GM12878 (cell line): ENCODE measurements around the gene ACSS1. TPM values are rescaled to one million over a fixed set of nuclear protein-coding genes. Genes with fewer than 3 reads are reported as not detected.

Experiments
- ATAC-seq: fragments of 200-7000 bp; cut with Tn5 transposase; 3 replicates; pipeline ENCODE4 v1.9.1; 2020; ENCODE audit warnings: mild to moderate bottlenecking, moderate library complexity
- BruUV-seq: library from RNA; stranded (reverse); fragments of 400-500 nt; replicated peaks from 2 replicates; lab custom pipeline; 2021; lab: Mats Ljungman, UMichigan
- CTCF ChIA-PET: fragments of 300-600 bp; sonication (Branson Sonifier 250); formaldehyde crosslinking; extraction: SDS; loops from one replicate; lab custom pipeline; 2021; ENCODE audit warnings: inconsistent platforms; lab: Yijun Ruan, JAX
- POLR2A ChIA-PET: fragments of 350-600 bp; formaldehyde crosslinking; extraction: SDS; loops from one replicate; lab custom pipeline; 2021; ENCODE audit warnings: inconsistent platforms; lab: Charles Lee
- RAD21 ChIA-PET: fragments of 300-600 bp; sonication (Branson Sonifier 250); formaldehyde crosslinking; loops from one replicate; lab custom pipeline; 2023; ENCODE audit warnings: antibody characterized with exemption; ENCODE audit not compliant: unreplicated experiment; lab: Charles Lee
- SMC1A ChIA-PET: fragments of 300-600 bp; sonication (Branson Sonifier 250); formaldehyde crosslinking; loops from one replicate; lab custom pipeline; 2023; ENCODE audit not compliant: unreplicated experiment, uncharacterized antibody; lab: Charles Lee
- DNase-seq: peaks from one replicate; pipeline ENCODE4 v3.0.0-alpha.2; 2011; ENCODE audit warnings: low read depth, low spot score
- FAIRE-seq: peaks from 3 replicates; lab custom pipeline; 2011; peaks lifted over from hg19 to GRCh38; lab: Jason Lieb, UNC
- H2AFZ ChIP-seq: 2 replicates; pipeline ENCODE4 v1.6.0; 2011; ENCODE audit warnings: low read depth, low read length, control low read depth; ENCODE audit not compliant: control insufficient read depth
- H3K27ac ChIP-seq: 2 replicates; pipeline ENCODE4 v1.5.1; 2011; ENCODE audit warnings: control low read depth; ENCODE audit not compliant: control insufficient read depth, insufficient read depth
- H3K27me3 ChIP-seq, 2 experiments: replicated peaks in 1 of 2; 2 replicates each; pipeline versions ENCODE4 v1.6.0 to v1.6.1; 2011; ENCODE audit warnings: low read length in 1 of 2; ENCODE audit not compliant: control insufficient read depth in 2 of 2, insufficient read depth in 2 of 2
- H3K36me3 ChIP-seq, 2 experiments: 2 replicates each; pipeline ENCODE4 v1.5.1; 2011; ENCODE audit warnings: low read length in 1 of 2; ENCODE audit not compliant: control insufficient read depth in 2 of 2, insufficient read depth in 2 of 2
- H3K4me1 ChIP-seq: 2 replicates; pipeline ENCODE4 v1.6.1; 2011; ENCODE audit warnings: mild to moderate bottlenecking, low read length, moderate library complexity, mixed read lengths; ENCODE audit not compliant: control insufficient read depth, insufficient read depth
- H3K4me2 ChIP-seq: 2 replicates; pipeline ENCODE4 v1.6.0; 2011; ENCODE audit warnings: control low read depth; ENCODE audit not compliant: control insufficient read depth, insufficient read depth
- H3K4me3 ChIP-seq: fragments of 200-600 bp; sonication (generic); 2 replicates; pipeline ENCODE4 v1.5.1; 2016
- H3K79me2 ChIP-seq: 2 replicates; pipeline ENCODE4 v1.6.0; 2011; ENCODE audit warnings: low read length; ENCODE audit not compliant: control insufficient read depth, insufficient read depth
- H3K9ac ChIP-seq: 2 replicates; pipeline ENCODE4 v1.8.0; 2011; ENCODE audit warnings: low read length, control low read depth, mixed read lengths; ENCODE audit not compliant: control insufficient read depth, insufficient read depth
- H3K9me3 ChIP-seq: replicated peaks from 3 replicates; pipeline ENCODE4 v1.5.1; 2011; ENCODE audit warnings: mild to moderate bottlenecking, low read length; ENCODE audit not compliant: control insufficient read depth, insufficient read depth
- H4K20me1 ChIP-seq: 2 replicates; pipeline ENCODE4 v1.6.0; 2011; ENCODE audit not compliant: control insufficient read depth, insufficient read depth
- BHLHE40 ChIP-seq, 2 experiments: fragments of 450-650 bp in 1 of 2; IDR thresholded peaks; 2 replicates each; pipeline ENCODE4 v1.6.1; 2011 to 2017; ENCODE audit warnings: low read depth in 2 of 2, borderline replicate concordance in 1 of 2, improper control_type of control experiment in 1 of 2, low read length in 1 of 2, mild to moderate bottlenecking in 1 of 2
- CBFB ChIP-seq: IDR thresholded peaks from 2 replicates; pipeline ENCODE4 v1.6.1; 2016; ENCODE audit warnings: antibody characterized with exemption, low read depth
- CEBPB ChIP-seq, 2 experiments: fragments of 150-350 bp in 1 of 2; IDR thresholded peaks; 2 replicates each; pipeline ENCODE4 v1.6.1; 2012 to 2014; ENCODE audit warnings: low read depth in 2 of 2, low read length in 2 of 2, borderline replicate concordance in 1 of 2, inconsistent platforms in 1 of 2
- DPF2 ChIP-seq: fragments of 450-650 bp; IDR thresholded peaks from 2 replicates; pipeline ENCODE4 v1.6.1; 2017; ENCODE audit warnings: mild to moderate bottlenecking
- EED ChIP-seq: sonication (generic); IDR thresholded peaks from 2 replicates; pipeline ENCODE4 v1.6.1; 2016; ENCODE audit warnings: antibody characterized with exemption, low read depth
- EP300 ChIP-seq, 2 experiments: fragments of 150-350 bp in 1 of 2; IDR thresholded peaks; 2 replicates each; pipeline ENCODE4 v1.6.1; 2011 to 2012; ENCODE audit warnings: low read depth in 2 of 2, low read length in 2 of 2, borderline replicate concordance in 1 of 2, improper control_type of control experiment in 1 of 2, inconsistent platforms in 1 of 2; ENCODE audit not compliant: control insufficient read depth in 1 of 2
- ESRRA ChIP-seq: IDR thresholded peaks from 2 replicates; pipeline ENCODE4 v1.6.1; 2012; ENCODE audit warnings: mild to moderate bottlenecking, low read length, improper control_type of control experiment
- HDGF ChIP-seq: fragments of 450-650 bp; IDR thresholded peaks from 2 replicates; pipeline ENCODE4 v1.6.1; 2016; ENCODE audit warnings: antibody characterized with exemption
- IKZF1 ChIP-seq: fragments of 450-650 bp; conservative IDR thresholded peaks from 2 replicates; pipeline ENCODE4 v1.6.1; 2017; ENCODE audit warnings: antibody characterized with exemption, mild to moderate bottlenecking
- IKZF2 ChIP-seq, 2 experiments: fragments of 450-650 bp; IDR thresholded peaks; 2 replicates each; pipeline ENCODE4 v1.6.1; 2017; ENCODE audit warnings: mild to moderate bottlenecking in 2 of 2, moderate library complexity in 2 of 2
- IRF3 ChIP-seq: fragments of 450-650 bp; IDR thresholded peaks from 2 replicates; pipeline ENCODE4 v1.6.1; 2014; ENCODE audit warnings: mild to moderate bottlenecking
- NFXL1 ChIP-seq: fragments of 450-650 bp; IDR thresholded peaks from 2 replicates; pipeline ENCODE4 v1.6.1; 2017; ENCODE audit warnings: antibody characterized with exemption, mild to moderate bottlenecking, borderline replicate concordance
- POLR2A ChIP-seq: IDR thresholded peaks from 2 replicates; pipeline ENCODE4 v1.6.1; 2011; ENCODE audit warnings: low read depth, mild to moderate bottlenecking, low read length
- RB1 ChIP-seq: fragments of 450-650 bp; formaldehyde crosslinking; IDR thresholded peaks from 2 replicates; pipeline ENCODE4 v1.6.1; 2017; ENCODE audit warnings: mild to moderate bottlenecking, borderline replicate concordance
- SP1 ChIP-seq: IDR thresholded peaks from one replicate; pipeline ENCODE4 v1.6.1; 2011; ENCODE audit warnings: low read depth, low read length
- SUZ12 ChIP-seq: fragments of 200-600 bp; sonication (generic); IDR thresholded peaks from one replicate; pipeline ENCODE4 v1.6.1; 2018; ENCODE audit warnings: antibody characterized with exemption, mild to moderate bottlenecking; ENCODE audit not compliant: unreplicated experiment
- TARDBP ChIP-seq: IDR thresholded peaks from 2 replicates; pipeline ENCODE4 v1.6.1; 2016; ENCODE audit warnings: borderline replicate concordance
- ZNF207 ChIP-seq: fragments of 450-650 bp; IDR thresholded peaks from 2 replicates; pipeline ENCODE4 v1.6.1; 2014; ENCODE audit warnings: antibody characterized with exemption, mild to moderate bottlenecking, borderline replicate concordance
- ZNF24 ChIP-seq: fragments of 450-650 bp; IDR thresholded peaks from 2 replicates; pipeline ENCODE4 v1.6.1; 2017; ENCODE audit warnings: antibody characterized with exemption, mild to moderate bottlenecking
- ZNF622 ChIP-seq: fragments of 450-650 bp; IDR thresholded peaks from 2 replicates; pipeline ENCODE4 v1.6.1; 2017; ENCODE audit warnings: mild to moderate bottlenecking, inconsistent platforms
- ZZZ3 ChIP-seq: IDR thresholded peaks from 2 replicates; pipeline ENCODE4 v1.6.1; 2011; ENCODE audit warnings: low read depth; ENCODE audit not compliant: control insufficient read depth, insufficient read length
- WGBS: methylation state at CpG from one replicate; pipeline ENCODE4 v1.1.6; 2016; ENCODE audit warnings: low lambda C conversion rate; ENCODE audit not compliant: insufficient replicate concordance, insufficient coverage; ENCODE audit errors: missing lambda C conversion rate; 5-methylcytosine and 5-hydroxymethylcytosine counted together
- in situ Hi-C: fragments of 300-500 bp; cut with MboI; formaldehyde crosslinking; loops from 9 replicates; pipeline ENCODE4 v1.14.3; 2018; ENCODE audit warnings: mixed read lengths
- intact Hi-C: fragments of 100-400 bp; cut with micrococcal nuclease; formaldehyde crosslinking; loops from one replicate; pipeline ENCODE4 v1.14.2; 2022; ENCODE audit not compliant: unreplicated experiment
- polyA plus RNA-seq, 11 experiments: library from polyadenylated mRNA; depleted of rRNA in 4 of 11; unstranded in 6 of 11; stranded (reverse) in 5 of 11; fragments of >200 nt; fragmentation: Nextera tagmentation in 4 of 11; fragmentation: Illumina TruSeq in 1 of 11; extraction: Ambion mirVana in 4 of 11; extraction: Trizol in 1 of 11; gene quantifications; 1 replicate in 1 of 11; 2 replicates in 10 of 11; pipeline versions ENCODE4 v1.2.1 to v1.2.3, GENCODE V29; 2011 to 2016; ENCODE audit warnings: inconsistent platforms in 2 of 11, missing spikeins in 2 of 11, low read depth in 1 of 11
- total RNA-seq, 4 experiments: library from RNA; depleted of rRNA in 3 of 4; stranded (reverse); fragments of >200 nt in 3 of 4; fragmentation: Illumina TruSeq in 1 of 4; extraction: Trizol in 1 of 4; gene quantifications; 2 replicates each; pipeline versions ENCODE4 v1.2.1 to v1.2.3, GENCODE V29; 2013 to 2021

The ACSS1 gene
- total and polyA plus RNA-seq, 10 of the 15 experiments (the other 5 are each of a cell fraction or from before 2014, with no cell fraction given) = 1.3 to 44.9 (median 31.1) TPM

- Histone ChIP-seq H3K27me3 (peaks cover 0 to 4% of the 10 kb centered on the region in 2 experiments; a peak in 1 of 4 replicates), H3K9ac (peak overlapping the region; percentile 90), H3K4me1 (peaks cover 44% of the 10 kb centered on the region), H3K27ac (peak overlapping the region; percentile 86), H4K20me1 (no peaks in the 10 kb centered on the region), H3K36me3 (no peaks in the 10 kb centered on the region), H2AFZ (peak overlapping the region; percentile 89), H3K4me3 (peak overlapping the region; percentile 83), H3K9me3 (no peaks in the 10 kb centered on the region), H3K79me2 (peaks cover 23% of the 10 kb centered on the region), H3K4me2 (peak overlapping the region; percentile 100)
- no TSS peak for BruUV-seq
- ATAC-seq (peak; percentile 63), DNase-seq (no peak), FAIRE-seq (no peak)
- CTCF ChIA-PET = interaction anchor here (1.0 to 12.6 kb wide), 3 partner anchors 49 to 63 kb away, joined by 3 to 244 read pairs (median 3); partner anchors contain the start of gene APMAP
- RAD21 ChIA-PET = interaction anchor here (1.1 to 9.2 kb wide), 5 partner anchors 19 to 102 kb away, joined by 3 to 87 read pairs (median 3); partner anchors contain the start of gene APMAP
- under 1% methylated on average over 70 of the region's 86 CpGs for WGBS
- SMC1A ChIA-PET = interaction anchor here (1.1 to 2.3 kb wide), 3 partner anchors 62 to 64 kb away, joined by 3 to 10 read pairs (median 3); no protein-coding TSS in a partner anchor
- in situ Hi-C loops = loop anchor here (10.0 to 25.0 kb wide), 2 partner anchors 347 to 1695 kb away; partner anchors contain the start of genes GINS1, GZF1 and NXT1
- intact Hi-C loops = no loop called here
- POLR2A ChIA-PET = interaction anchor here (0.5 to 1.6 kb wide), 3 partner anchors 63 to 1708 kb away, joined by 3 to 4 read pairs (median 3); no protein-coding TSS in a partner anchor
- peak; percentile 94 for TF ChIP-seq IKZF1
- peak in 1 of 2 experiments; percentile 20; a peak in 1 of 4 replicates for TF ChIP-seq EP300 (IDR thresholded peaks at IDR 0.05; ENCODE audit: borderline replicate concordance in 1 of 2, control insufficient read depth in 1 of 2, low read depth in 2 of 2, low read length in 2 of 2)
- peak; percentile 74 for TF ChIP-seq POLR2A
- no peak for TF ChIP-seq ZNF622
- TF ChIP-seq CEBPB (IDR thresholded peaks at IDR 0.05; ENCODE audit: borderline replicate concordance in 1 of 2, low read depth in 2 of 2, low read length in 2 of 2) = no peak
- TF ChIP-seq ZZZ3 = no peak
- TF ChIP-seq IRF3 = no peak
- TF ChIP-seq CBFB = peak; percentile 66
- TF ChIP-seq BHLHE40 (IDR thresholded peaks at IDR 0.05; ENCODE audit: borderline replicate concordance in 1 of 2, low read depth in 2 of 2, low read length in 1 of 2) = peak; percentile 77 to 95
- TF ChIP-seq SP1 = no peak
- no peak for TF ChIP-seq SUZ12
- peak; percentile 73; the same call in 1 of the 2 replicates for TF ChIP-seq EED
- no peak for TF ChIP-seq ESRRA
- peak; percentile 21; the same call in 1 of the 2 replicates for TF ChIP-seq ZNF24
- TF ChIP-seq RB1 = peak; percentile 31; the same call in 1 of the 2 replicates
- no peak for TF ChIP-seq ZNF207
- TF ChIP-seq NFXL1 = peak; percentile 81; the same call in 1 of the 2 replicates
- TF ChIP-seq TARDBP = no peak
- TF ChIP-seq IKZF2 (IDR thresholded peaks at IDR 0.05) = peak; percentile 83 to 89
- peak; percentile 83; the same call in 1 of the 2 replicates for TF ChIP-seq DPF2
- no peak for TF ChIP-seq HDGF
These were observed 497 bp downstream of the ACSS1 start for GRCh38 chr20:25057234-25058050.
